IMR-90 (cell line): ENCODE results near the gene DKK2. TPM values are rescaled to one million over a fixed set of nuclear protein-coding genes. Genes with fewer than 3 reads are reported as not detected.

Experiments
- ATAC-seq: fragments of 200-7000 bp; cut with Tn5 transposase; 2 replicates; pipeline ENCODE4 v1.9.1; 2020; ENCODE audit warnings: low read depth, mild to moderate bottlenecking, moderate library complexity
- BruUV-seq: library from RNA; stranded (reverse); fragments of 400-500 nt; replicated peaks from 2 replicates; lab custom pipeline; 2021; lab: Mats Ljungman, UMichigan
- CTCF ChIA-PET: fragments of 300-600 bp; formaldehyde crosslinking; extraction: SDS; loops from one replicate; lab custom pipeline; 2021; ENCODE audit warnings: antibody characterized with exemption; lab: Yijun Ruan, JAX
- POLR2A ChIA-PET: fragments of 300-600 bp; sonication (Branson Sonifier 250); formaldehyde crosslinking; loops from one replicate; lab custom pipeline; 2022; ENCODE audit warnings: antibody characterized with exemption; ENCODE audit not compliant: unreplicated experiment; lab: Charles Lee
- DNase-seq: peaks from one replicate; pipeline ENCODE4 v3.0.0; 2013
- H2AFZ ChIP-seq: replicated peaks from 2 replicates; pipeline ENCODE3; 2013; ENCODE audit warnings: low read length, mild to moderate bottlenecking; ENCODE audit not compliant: poor library complexity
- H2AK5ac ChIP-seq: 2 replicates; pipeline ENCODE4 v1.6.1; 2013; ENCODE audit warnings: low read depth, low read length, inconsistent platforms
- H2AK9ac ChIP-seq: replicated peaks from 2 replicates; pipeline ENCODE3; 2013; ENCODE audit warnings: mild to moderate bottlenecking, low read depth, low read length, moderate library complexity; ENCODE audit not compliant: poor library complexity
- H2BK120ac ChIP-seq: 2 replicates; pipeline ENCODE4 v1.6.1; 2013; ENCODE audit warnings: low read depth, low read length, inconsistent platforms
- H2BK15ac ChIP-seq: 3 replicates; pipeline ENCODE4 v1.6.1; 2013; ENCODE audit warnings: low read depth, low read length, inconsistent platforms
- H2BK20ac ChIP-seq: 2 replicates; pipeline ENCODE4 v1.6.1; 2013; ENCODE audit warnings: low read depth, mild to moderate bottlenecking, inconsistent platforms, low read length, moderate library complexity
- H2BK5ac ChIP-seq: 2 replicates; pipeline ENCODE4 v1.6.1; 2013; ENCODE audit warnings: mild to moderate bottlenecking, low read depth, low read length, inconsistent platforms; ENCODE audit not compliant: poor library complexity, severe bottlenecking
- H3K14ac ChIP-seq: replicated peaks from 2 replicates; pipeline ENCODE4 v1.6.1; 2013; ENCODE audit warnings: low read depth, low read length, inconsistent platforms
- H3K18ac ChIP-seq: 2 replicates; pipeline ENCODE4 v1.6.1; 2013; ENCODE audit warnings: low read depth, low read length, control low read depth
- H3K23ac ChIP-seq: 2 replicates; pipeline ENCODE4 v1.6.1; 2013; ENCODE audit warnings: low read depth, low read length, inconsistent platforms
- H3K27ac ChIP-seq: 2 replicates; pipeline ENCODE4 v1.5.1; 2013; ENCODE audit warnings: mild to moderate bottlenecking, control low read depth, low read length; ENCODE audit not compliant: insufficient read depth
- H3K27me3 ChIP-seq: 2 replicates; pipeline ENCODE4 v1.6.1; 2013; ENCODE audit warnings: low read length; ENCODE audit not compliant: control insufficient read depth, insufficient read depth
- H3K36me3 ChIP-seq: 2 replicates; pipeline ENCODE4 v1.6.1; 2013; ENCODE audit warnings: low read length, mixed read lengths; ENCODE audit not compliant: control insufficient read depth, insufficient read depth
- H3K4ac ChIP-seq: 2 replicates; pipeline ENCODE4 v1.6.1; 2013; ENCODE audit warnings: low read depth, low read length, inconsistent platforms
- H3K4me1 ChIP-seq: 2 replicates; pipeline ENCODE4 v1.6.1; 2013; ENCODE audit warnings: low read length, mixed read lengths; ENCODE audit not compliant: control insufficient read depth, insufficient read depth
- H3K4me2 ChIP-seq: 2 replicates; pipeline ENCODE4 v1.6.1; 2013; ENCODE audit warnings: low read depth, mild to moderate bottlenecking, control low read depth, low read length, moderate library complexity
- H3K4me3 ChIP-seq: 2 replicates; pipeline ENCODE4 v1.5.1; 2013; ENCODE audit warnings: low read depth, mild to moderate bottlenecking, control low read depth, low read length, moderate library complexity; ENCODE audit not compliant: insufficient read depth
- H3K56ac ChIP-seq: 2 replicates; pipeline ENCODE4 v1.6.1; 2013; ENCODE audit warnings: low read length, inconsistent platforms; ENCODE audit not compliant: insufficient read depth; ENCODE audit errors: extremely low read depth
- H3K79me1 ChIP-seq, 2 experiments: 2 replicates each; pipeline ENCODE4 v1.6.1; 2013; ENCODE audit warnings: low read length in 2 of 2, inconsistent platforms in 1 of 2, low read depth in 1 of 2
- H3K9ac ChIP-seq: 2 replicates; pipeline ENCODE4 v1.6.1; 2013; ENCODE audit warnings: low read depth, low read length, control low read depth
- H3K9me1 ChIP-seq: 2 replicates; pipeline ENCODE4 v1.6.1; 2013; ENCODE audit warnings: low read length, inconsistent platforms; ENCODE audit not compliant: insufficient read depth
- H3K9me3 ChIP-seq: 2 replicates; pipeline ENCODE4 v1.6.1; 2013; ENCODE audit warnings: low read length; ENCODE audit not compliant: control insufficient read depth, insufficient read depth
- H4K20me1 ChIP-seq: 2 replicates; pipeline ENCODE4 v1.6.1; 2013; ENCODE audit warnings: low read length, inconsistent platforms; ENCODE audit not compliant: insufficient read depth
- H4K5ac ChIP-seq: 2 replicates; pipeline ENCODE4 v1.6.1; 2013; ENCODE audit warnings: mild to moderate bottlenecking, low read depth, low read length, control low read depth
- H4K8ac ChIP-seq, 2 experiments: 2 replicates each; pipeline ENCODE4 v1.6.1; 2013; ENCODE audit warnings: low read depth in 2 of 2, low read length in 2 of 2, control low read depth in 1 of 2, inconsistent platforms in 1 of 2
- H4K91ac ChIP-seq: 2 replicates; pipeline ENCODE4 v1.6.1; 2013; ENCODE audit warnings: low read depth, low read length, inconsistent platforms; ENCODE audit not compliant: insufficient read depth
- CEBPB ChIP-seq: IDR thresholded peaks from 2 replicates; pipeline ENCODE4 v1.6.1; 2012; ENCODE audit warnings: low read depth, low read length, improper control_type of control experiment
- FOS ChIP-seq: fragments of 150-350 bp; IDR thresholded peaks from 2 replicates; pipeline ENCODE4 v1.6.1; 2016; ENCODE audit warnings: low read depth, low read length
- MAFK ChIP-seq: IDR thresholded peaks from 2 replicates; pipeline ENCODE4 v1.6.1; 2012; ENCODE audit warnings: low read depth, low read length, improper control_type of control experiment
- WGBS, 2 experiments: methylation state at CpG; one replicate each; pipeline versions ENCODE4 v1.1.5 to v1.1.7; 2013; ENCODE audit warnings: missing lambda C conversion rate in 2 of 2; ENCODE audit not compliant: insufficient read length in 1 of 2; ENCODE audit errors: extremely low coverage in 2 of 2; 5-methylcytosine and 5-hydroxymethylcytosine counted together
- dilution Hi-C: fragments of 300-500 bp; cut with HindIII; formaldehyde crosslinking; loops from one replicate; pipeline ENCODE4 v1.14.3; 2018; ENCODE audit warnings: low sequenced_read_pairs; ENCODE audit not compliant: unreplicated experiment
- in situ Hi-C: fragments of 300-500 bp; cut with MboI; formaldehyde crosslinking; loops from 3 replicates; pipeline ENCODE4 v1.14.3; 2019; ENCODE audit warnings: low sequenced_read_pairs, inconsistent platforms, mixed read lengths
- intact Hi-C: fragments of 100-400 bp; cut with micrococcal nuclease; formaldehyde crosslinking; loops from 2 replicates; pipeline ENCODE4 v1.10.0; 2022
- polyA plus RNA-seq, 3 experiments: library from polyadenylated mRNA; depleted of rRNA; stranded (reverse); fragments of >200 nt; gene quantifications; 2 replicates each; pipeline ENCODE4 v1.2.3, GENCODE V29; 2012; ENCODE audit warnings: low replicate concordance in 1 of 3
- total RNA-seq: library from RNA; depleted of rRNA; stranded (reverse); fragments of >200 nt; gene quantifications from 2 replicates; pipeline ENCODE4 v1.2.3, GENCODE V29; 2012

Gene DKK2
- total and polyA plus RNA-seq, 2 of the 4 experiments (the other 2 are of a cell fraction): 0.39 to 0.72 TPM

DNA sequence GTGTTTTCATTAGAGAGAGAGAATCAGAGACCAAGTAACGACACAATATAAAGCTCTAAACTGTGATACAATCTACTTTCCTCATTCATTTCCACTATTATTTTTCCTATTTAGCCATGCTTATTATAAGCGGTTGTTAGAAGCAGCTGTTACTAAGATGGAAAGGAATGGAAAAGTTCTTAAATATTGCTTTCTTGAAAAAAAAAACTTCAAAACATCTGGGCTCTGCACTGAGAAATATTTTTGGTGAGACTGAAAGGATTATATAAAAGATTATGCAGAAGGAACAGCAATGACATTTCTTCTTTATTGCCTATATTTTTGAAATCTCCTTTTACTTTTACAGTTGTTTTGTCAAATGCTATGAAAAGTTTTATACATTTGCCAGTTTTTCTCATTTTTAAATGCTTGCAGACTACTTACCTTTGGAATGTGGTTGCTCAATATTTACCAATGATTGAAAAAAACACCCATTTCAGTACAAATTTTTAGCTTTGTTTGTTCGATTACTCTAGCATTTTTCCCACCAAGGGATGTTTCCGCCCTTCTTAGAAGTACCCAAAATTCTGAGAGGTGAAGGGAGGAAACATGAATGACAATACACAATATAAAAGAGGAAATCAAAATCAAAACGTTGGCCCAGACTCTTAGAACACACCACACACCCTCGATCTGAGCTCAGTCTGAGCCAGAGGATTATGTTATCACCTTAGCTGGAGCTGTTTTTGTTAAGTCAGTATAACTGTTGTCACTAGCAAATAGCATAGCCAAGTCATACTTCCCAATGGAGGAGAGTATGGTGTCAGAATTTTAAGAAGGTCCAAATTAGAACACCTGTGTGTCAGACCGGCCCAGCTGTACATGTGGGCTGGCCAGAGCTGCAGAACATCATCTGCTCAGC, 18.4 kb downstream of the DKK2 start (continued):
- no peak for TF ChIP-seq FOS

DNA sequence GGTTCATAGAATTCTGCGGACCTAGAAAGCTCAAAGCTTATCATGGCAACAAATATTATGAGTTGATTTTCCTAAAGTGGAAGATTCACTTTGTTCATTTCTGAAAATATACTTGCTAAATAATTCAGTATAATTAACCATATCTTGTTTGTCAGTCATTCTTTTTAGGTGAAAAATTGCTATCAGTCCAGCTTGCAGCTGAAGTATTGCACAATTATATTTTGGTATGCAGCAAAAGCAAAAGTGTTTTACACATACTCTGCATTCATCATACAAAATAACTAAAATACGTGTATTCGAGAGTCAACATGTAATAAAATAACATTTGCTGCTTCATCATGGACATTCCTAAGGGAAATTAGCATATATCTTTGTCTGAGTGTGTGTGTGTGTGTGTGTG, 24.8 kb downstream of the DKK2 start:
- H3K4me3 ChIP-seq: no peak overlapping the region
- ChIA-PET CTCF (no interaction called here), POLR2A (no interaction called here)
- H2AK9ac ChIP-seq: no peak overlapping the region
- H3K56ac ChIP-seq: no peak overlapping the region
- dilution Hi-C loops (no loop called here), in situ Hi-C loops (no loop called here), intact Hi-C loops (no loop called here)
- no peak overlapping the region for H3K18ac ChIP-seq
- no peak overlapping the region for H4K8ac ChIP-seq
- DNase-seq (no peak), ATAC-seq (no peak)
- no peak overlapping the region for H3K14ac ChIP-seq
- no peaks in the 10 kb centered on the region for H3K36me3 ChIP-seq
- no peak overlapping the region for H3K9ac ChIP-seq
- no peaks in the 10 kb centered on the region for H3K4me1 ChIP-seq
- WGBS, 2 experiments: no CpG with 5 or more reads among the region's 3 CpGs
- no peaks in the 10 kb centered on the region for H3K9me3 ChIP-seq
- no peak overlapping the region for H2BK15ac ChIP-seq
- H2AK5ac ChIP-seq: no peak overlapping the region
- H3K4me2 ChIP-seq: no peak overlapping the region
- no peaks in the 10 kb centered on the region for H3K27me3 ChIP-seq
- no peak overlapping the region for H2BK120ac ChIP-seq
- no peaks in the 10 kb centered on the region for H3K9me1 ChIP-seq
- no peaks in the 10 kb centered on the region for H4K20me1 ChIP-seq
- no peak overlapping the region for H3K23ac ChIP-seq
- H3K79me1 ChIP-seq: no peaks in the 10 kb centered on the region
- no peak overlapping the region for H2AFZ ChIP-seq
- TF ChIP-seq MAFK: no peak
- peak; percentile 72 for TF ChIP-seq CEBPB
- no peak overlapping the region for H2BK20ac ChIP-seq
- no peak overlapping the region for H3K4ac ChIP-seq
- no peak overlapping the region for H4K91ac ChIP-seq
- H4K5ac ChIP-seq: no peak overlapping the region
- no peak overlapping the region for H3K27ac ChIP-seq
- H2BK5ac ChIP-seq: no peak overlapping the region
- BruUV-seq: no TSS peak
